B cell (primary cell): ENCODE measurements around the gene ZRANB3. TPM values are rescaled to one million over a fixed set of nuclear protein-coding genes. Genes with fewer than 3 reads are reported as not detected.

Experiments used
- ATAC-seq: fragments of 200-7000 bp; cut with Tn5 transposase; one replicate; pipeline ENCODE4 v1.10.0; 2021; ENCODE audit warnings: low read depth, mild to moderate bottlenecking, moderate number of reproducible peaks, moderate library complexity
- CTCF ChIA-PET: fragments of 350-600 bp; sonication (Branson Sonifier 250); formaldehyde crosslinking; loops from one replicate; lab custom pipeline; 2021; ENCODE audit warnings: antibody characterized with exemption, inconsistent platforms; lab: Charles Lee
- POLR2A ChIA-PET: fragments of 350-600 bp; sonication (Branson Sonifier 250); formaldehyde crosslinking; loops from one replicate; lab custom pipeline; 2021; ENCODE audit warnings: antibody characterized with exemption; lab: Charles Lee
- DNase-seq: peaks from one replicate; pipeline ENCODE4 v3.0.0; 2013
- H2AFZ ChIP-seq: 2 replicates; pipeline ENCODE4 v1.6.1; 2012; ENCODE audit warnings: mild to moderate bottlenecking, low read depth, low read length; ENCODE audit not compliant: insufficient read depth, poor library complexity, severe bottlenecking
- H3K27ac ChIP-seq, 2 donors: 1 replicate in 1 of 2; 2 replicates in 1 of 2; pipeline ENCODE4 v1.5.1; 2012 to 2013; ENCODE audit warnings: low read length in 2 of 2, mild to moderate bottlenecking in 2 of 2, moderate library complexity in 1 of 2
- H3K27me3 ChIP-seq, 4 experiments: fragments of 200-600 bp in 1 of 4; sonication (generic) in 1 of 4; replicated peaks in 1 of 4; 1 replicate in 2 of 4; 2 replicates in 2 of 4; pipeline versions ENCODE4 v1.6.1 to v1.7.0; 2013 to 2016; ENCODE audit warnings: low read length in 3 of 4, mild to moderate bottlenecking in 2 of 4, mixed read lengths in 1 of 4, moderate library complexity in 1 of 4; ENCODE audit not compliant: insufficient read depth in 4 of 4, control insufficient read depth in 3 of 4; ENCODE audit errors: control extremely low read depth in 1 of 4
- H3K36me3 ChIP-seq, 2 experiments: replicated peaks in 1 of 2; 1 replicate in 1 of 2; 2 replicates in 1 of 2; pipeline versions ENCODE4 v1.6.1 to v1.7.1; 2013; ENCODE audit warnings: low read length in 1 of 2; ENCODE audit not compliant: insufficient read depth in 2 of 2, control insufficient read depth in 1 of 2; ENCODE audit errors: control extremely low read depth in 1 of 2, extremely low read depth in 1 of 2
- H3K4me1 ChIP-seq, 2 donors: fragments of 200-600 bp in 1 of 2; sonication (generic) in 1 of 2; 1 replicate in 1 of 2; 2 replicates in 1 of 2; pipeline versions ENCODE4 v1.5.1 to v1.6.1; 2013 to 2017; ENCODE audit warnings: low read length in 2 of 2; ENCODE audit not compliant: control insufficient read depth in 2 of 2, insufficient read depth in 2 of 2
- H3K4me2 ChIP-seq: replicated peaks from 2 replicates; pipeline ENCODE3; 2012; ENCODE audit warnings: mild to moderate bottlenecking, low read depth, low read length; ENCODE audit not compliant: poor library complexity, severe bottlenecking
- H3K4me3 ChIP-seq, 5 experiments: fragments of 200-600 bp in 1 of 5; sonication (generic) in 1 of 5; 1 replicate in 3 of 5; 2 replicates in 2 of 5; pipeline versions ENCODE4 v1.5.1 to v1.7.0; 2011 to 2016; ENCODE audit warnings: low read length in 4 of 5, mild to moderate bottlenecking in 4 of 5, low read depth in 2 of 5, control low read depth in 1 of 5, moderate library complexity in 1 of 5; ENCODE audit not compliant: insufficient read depth in 1 of 5; ENCODE audit errors: control extremely low read depth in 1 of 5, extremely low read depth in 1 of 5
- H3K79me2 ChIP-seq: fragments of 200-600 bp; sonication (generic); one replicate; pipeline ENCODE4 v1.6.0; 2016; ENCODE audit warnings: low read length; ENCODE audit not compliant: control insufficient read depth, insufficient read depth
- H3K9ac ChIP-seq: fragments of 200-600 bp; sonication (generic); 2 replicates; pipeline ENCODE4 v1.6.1; 2017; ENCODE audit warnings: mild to moderate bottlenecking, low read length, moderate library complexity
- H3K9me3 ChIP-seq, 3 donors: one replicate each; pipeline versions ENCODE4 v1.6.1 to v1.7.1; 2013; ENCODE audit warnings: low read length in 2 of 3; ENCODE audit not compliant: control insufficient read depth in 2 of 3, insufficient read depth in 1 of 3; ENCODE audit errors: control extremely low read depth in 1 of 3
- H4K20me1 ChIP-seq: 2 replicates; pipeline ENCODE4 v1.6.0; 2012; ENCODE audit warnings: mild to moderate bottlenecking, low read length; ENCODE audit not compliant: insufficient read depth, control insufficient read depth, poor library complexity, severe bottlenecking
- H3K27ac Mint-ChIP-seq: one replicate; pipeline ENCODE4 v1.8.0; 2021; ENCODE audit warnings: mixed read lengths
- H3K27me3 Mint-ChIP-seq: one replicate; pipeline ENCODE4 v1.8.0; 2021; ENCODE audit warnings: mixed read lengths
- H3K4me1 Mint-ChIP-seq: one replicate; pipeline ENCODE4 v1.8.0; 2021; ENCODE audit warnings: mixed read lengths
- H3K4me3 Mint-ChIP-seq: one replicate; pipeline ENCODE4 v1.8.0; 2021; ENCODE audit warnings: mixed read lengths
- H3K9me3 Mint-ChIP-seq: one replicate; pipeline ENCODE4 v1.8.0; 2022; ENCODE audit warnings: mixed read lengths; ENCODE audit not compliant: insufficient read depth
- EZH2 ChIP-seq: IDR thresholded peaks from 2 replicates; pipeline ENCODE4 v1.6.1; 2012; ENCODE audit warnings: borderline replicate concordance, low read depth, mild to moderate bottlenecking, moderate library complexity, low read length; ENCODE audit not compliant: insufficient read depth, poor library complexity, severe bottlenecking
- WGBS: methylation state at CpG from one replicate; pipeline ENCODE4 v1.1.5; 2013; ENCODE audit warnings: missing lambda C conversion rate; ENCODE audit not compliant: insufficient coverage; 5-methylcytosine and 5-hydroxymethylcytosine counted together
- intact Hi-C: fragments of 100-400 bp; cut with micrococcal nuclease; formaldehyde crosslinking; loops from one replicate; pipeline ENCODE4 v1.10.0; 2022
- polyA plus RNA-seq: library from polyadenylated mRNA; depleted of rRNA; stranded (reverse); fragments of >200 nt; gene quantifications from 2 replicates; pipeline ENCODE4 v1.2.3, GENCODE V29; 2012
- total RNA-seq, 2 donors: library from RNA; stranded (reverse); fragments of 120-200 nt in 1 of 2; gene quantifications; 1 replicate in 1 of 2; 2 replicates in 1 of 2; pipeline versions ENCODE4 v1.2.3 to v1.2.4, GENCODE V29; 2013 to 2022
- TF ChIP-seq, protein P1 (sequence below): fragments of 200-600 bp; IDR thresholded peaks from one replicate; pipeline ENCODE4 v1.8.0; 2022; ENCODE audit warnings: antibody characterized with exemption, mild to moderate bottlenecking

Gene ZRANB3
- total and polyA plus RNA-seq, 2 donors (not counting 1 experiment from before 2014, with no cell fraction given), result 2.4 to 9.8 TPM

DNA sequence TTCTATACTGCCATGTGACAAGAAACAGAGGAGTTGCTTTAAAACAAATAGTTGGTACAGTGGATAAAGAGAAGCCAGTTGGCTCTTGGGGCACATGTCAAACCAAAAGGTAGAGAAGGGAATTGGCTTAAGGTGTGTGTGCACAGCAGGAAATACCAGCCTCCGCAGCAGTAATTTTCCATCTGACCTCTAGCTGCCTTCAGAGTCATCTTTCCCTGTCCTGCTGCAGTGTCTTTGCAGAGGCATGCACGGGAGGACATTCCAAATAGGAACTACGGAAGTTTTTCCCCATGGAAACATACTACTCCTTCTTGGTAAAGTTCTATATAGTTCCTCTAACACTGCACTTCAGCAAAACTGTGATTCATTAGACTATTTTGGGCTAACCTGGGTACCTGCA is 379.4 kb downstream of the ZRANB3 start:
- Histone ChIP-seq H3K27me3 (no peaks in the 10 kb centered on the region), H3K4me1 (no peaks in the 10 kb centered on the region), H3K9me3 (no peaks in the 10 kb centered on the region), H2AFZ (no peak overlapping the region), H3K27ac (no peak overlapping the region), H4K20me1 (no peaks in the 10 kb centered on the region), H3K4me2 (no peak overlapping the region), H3K9ac (no peak overlapping the region), H3K79me2 (no peaks in the 10 kb centered on the region), H3K4me3 (no peak overlapping the region), H3K36me3 (peaks cover 25 to 65% of the 10 kb centered on the region in 2 experiments)
- Mint-ChIP-seq H3K27me3 (no peaks in the 10 kb centered on the region), H3K27ac (no peak overlapping the region), H3K4me3 (no peak overlapping the region), H3K9me3 (no peaks in the 10 kb centered on the region), H3K4me1 (no peaks in the 10 kb centered on the region)
- DNase-seq, result no peak
- TF ChIP-seq EZH2, result no peak
- TF ChIP-seq, protein P1, sequence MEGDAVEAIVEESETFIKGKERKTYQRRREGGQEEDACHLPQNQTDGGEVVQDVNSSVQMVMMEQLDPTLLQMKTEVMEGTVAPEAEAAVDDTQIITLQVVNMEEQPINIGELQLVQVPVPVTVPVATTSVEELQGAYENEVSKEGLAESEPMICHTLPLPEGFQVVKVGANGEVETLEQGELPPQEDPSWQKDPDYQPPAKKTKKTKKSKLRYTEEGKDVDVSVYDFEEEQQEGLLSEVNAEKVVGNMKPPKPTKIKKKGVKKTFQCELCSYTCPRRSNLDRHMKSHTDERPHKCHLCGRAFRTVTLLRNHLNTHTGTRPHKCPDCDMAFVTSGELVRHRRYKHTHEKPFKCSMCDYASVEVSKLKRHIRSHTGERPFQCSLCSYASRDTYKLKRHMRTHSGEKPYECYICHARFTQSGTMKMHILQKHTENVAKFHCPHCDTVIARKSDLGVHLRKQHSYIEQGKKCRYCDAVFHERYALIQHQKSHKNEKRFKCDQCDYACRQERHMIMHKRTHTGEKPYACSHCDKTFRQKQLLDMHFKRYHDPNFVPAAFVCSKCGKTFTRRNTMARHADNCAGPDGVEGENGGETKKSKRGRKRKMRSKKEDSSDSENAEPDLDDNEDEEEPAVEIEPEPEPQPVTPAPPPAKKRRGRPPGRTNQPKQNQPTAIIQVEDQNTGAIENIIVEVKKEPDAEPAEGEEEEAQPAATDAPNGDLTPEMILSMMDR, result no peak
- no peak for ATAC-seq
- intact Hi-C loops, result no loop called here
- CTCF ChIA-PET, result no interaction called here
- WGBS, result 100% methylated on average over 3 of the region's 3 CpGs
- POLR2A ChIA-PET, result no interaction called here

DNA sequence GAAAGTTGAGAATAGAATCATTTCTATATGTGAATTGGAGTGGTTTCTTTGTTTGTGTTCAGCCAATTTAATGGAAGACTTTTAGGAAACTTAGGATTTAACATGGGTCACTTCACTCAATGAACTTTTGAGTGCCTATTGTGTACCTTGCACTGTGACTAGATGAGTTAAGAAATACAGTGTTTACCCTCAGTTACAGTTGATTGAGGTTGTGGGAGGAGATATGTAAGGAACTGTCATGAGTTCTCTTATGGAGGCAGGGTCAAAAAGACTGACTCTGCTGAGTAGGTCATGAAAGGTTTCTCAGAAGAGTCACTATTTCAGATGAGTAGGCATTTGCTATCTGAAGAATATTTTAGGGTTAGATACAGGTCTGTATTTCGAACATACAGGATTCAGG is 380.3 kb downstream of the ZRANB3 start:
- Histone ChIP-seq H3K4me3 (no peak overlapping the region), H2AFZ (no peak overlapping the region), H3K36me3 (peaks cover 23 to 57% of the 10 kb centered on the region in 2 experiments), H3K9ac (no peak overlapping the region), H3K9me3 (no peaks in the 10 kb centered on the region), H3K4me1 (no peaks in the 10 kb centered on the region), H3K27ac (no peak overlapping the region), H4K20me1 (no peaks in the 10 kb centered on the region), H3K79me2 (no peaks in the 10 kb centered on the region), H3K4me2 (no peak overlapping the region), H3K27me3 (no peaks in the 10 kb centered on the region)
- ATAC-seq, result no peak
- ChIA-PET POLR2A (no interaction called here), CTCF (no interaction called here)
- Mint-ChIP-seq H3K27ac (no peak overlapping the region), H3K9me3 (no peaks in the 10 kb centered on the region), H3K4me1 (no peaks in the 10 kb centered on the region), H3K4me3 (no peak overlapping the region), H3K27me3 (no peaks in the 10 kb centered on the region)
- intact Hi-C loops, result no loop called here
- DNase-seq, result no peak
- WGBS, result 100% methylated on average over 1 of the region's 1 CpG
- TF ChIP-seq, protein P1, result no peak
- TF ChIP-seq EZH2, result no peak
